Measurements from ENCODE around the gene HOMER3. TPM values are rescaled to one million over a fixed set of nuclear protein-coding genes. Genes with fewer than 3 reads are reported as not detected.

Gene HOMER3
- total and polyA plus RNA-seq, 2 of the 13 experiments (the other 11 are each of a cell fraction or from before 2014, with no cell fraction given) = 21.3 to 27.3 TPM

DNA sequence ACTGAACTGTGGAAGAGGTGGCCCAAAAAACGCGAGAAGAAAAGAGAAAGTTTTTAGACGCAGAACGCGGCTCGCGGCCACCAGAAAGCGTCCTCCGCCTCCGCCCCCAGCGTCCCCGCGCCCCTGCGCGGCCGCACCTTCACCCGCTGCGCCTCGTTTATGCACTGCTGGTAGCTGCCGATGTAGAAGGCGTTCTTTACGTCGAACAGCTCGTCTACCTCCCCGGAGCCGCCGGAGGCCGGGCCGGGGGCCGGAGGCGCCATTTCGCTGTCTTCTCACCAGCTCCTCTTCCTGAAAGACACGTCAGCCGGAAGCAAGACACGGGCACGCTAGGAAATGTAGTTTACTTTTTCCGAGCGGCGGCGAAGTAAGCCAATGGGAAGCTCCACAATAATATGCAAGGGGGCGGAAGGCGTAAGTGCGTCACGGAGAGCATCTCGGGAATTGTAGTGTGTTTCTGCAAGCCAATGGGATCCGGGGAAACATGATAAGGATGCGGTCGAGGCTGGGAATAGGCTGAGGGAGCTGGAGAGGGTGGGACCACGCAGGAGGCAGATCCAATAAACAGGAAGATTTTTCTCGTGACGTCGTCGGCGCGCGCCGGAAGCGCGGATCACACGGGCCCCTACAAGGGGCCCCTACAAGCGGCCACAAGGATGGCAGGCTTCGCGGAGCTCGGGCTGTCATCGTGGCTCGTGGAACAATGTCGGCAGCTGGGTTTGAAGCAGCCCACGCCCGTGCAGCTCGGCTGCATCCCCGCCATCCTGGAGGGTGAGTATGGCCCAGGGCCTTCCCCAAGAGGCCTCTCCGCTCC is 21.7 kb downstream of the HOMER3 start, which contains the start of the genes COPE and DDX49 (continued):
- TF ChIP-seq, protein P1, sequence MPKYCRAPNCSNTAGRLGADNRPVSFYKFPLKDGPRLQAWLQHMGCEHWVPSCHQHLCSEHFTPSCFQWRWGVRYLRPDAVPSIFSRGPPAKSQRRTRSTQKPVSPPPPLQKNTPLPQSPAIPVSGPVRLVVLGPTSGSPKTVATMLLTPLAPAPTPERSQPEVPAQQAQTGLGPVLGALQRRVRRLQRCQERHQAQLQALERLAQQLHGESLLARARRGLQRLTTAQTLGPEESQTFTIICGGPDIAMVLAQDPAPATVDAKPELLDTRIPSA (CRISPR knock-in tag; IDR thresholded peaks at IDR 0.05; ENCODE audit: borderline replicate concordance) = no peak
- TF ChIP-seq SIN3A (IDR thresholded peaks at IDR 0.05; ENCODE audit: borderline replicate concordance, low read depth, low read length) (peak; percentile 95), PCBP1 (IDR thresholded peaks at IDR 0.05; ENCODE audit: borderline replicate concordance, low read depth, low read length) (peak; percentile 83; the same call in 1 of the 2 replicates), FOXA1 (IDR thresholded peaks at IDR 0.05) (no peak), FOXA1 (CRISPR knock-in tag; IDR thresholded peaks at IDR 0.05) (peak; percentile 85), ZBTB42 (CRISPR knock-in tag; IDR thresholded peaks at IDR 0.05) (0 out of 2 replicates have a peak, but pooled peaks have one; percentile 57), SNAPC2 (CRISPR knock-in tag; IDR thresholded peaks at IDR 0.05) (no peak), ZNF367 (CRISPR knock-in tag; IDR thresholded peaks at IDR 0.05; ENCODE audit: borderline replicate concordance) (no peak), ZSCAN20 (CRISPR knock-in tag; IDR thresholded peaks at IDR 0.05; ENCODE audit: borderline replicate concordance) (peak; percentile 73; the same call in 1 of the 2 replicates), KMT2A (CRISPR knock-in tag; IDR thresholded peaks at IDR 0.05) (peak; percentile 44), CBX5 (CRISPR knock-in tag; IDR thresholded peaks at IDR 0.05; ENCODE audit: borderline replicate concordance) (no peak; the same call in 1 of the 2 replicates), TAF1 (CRISPR knock-in tag; IDR thresholded peaks at IDR 0.05) (peak; percentile 87), NCOA5 (CRISPR knock-in tag; IDR thresholded peaks at IDR 0.05) (no peak), REL (CRISPR knock-in tag; conservative IDR thresholded peaks at IDR 0.05) (no peak)
- TF ChIP-seq, protein P2, sequence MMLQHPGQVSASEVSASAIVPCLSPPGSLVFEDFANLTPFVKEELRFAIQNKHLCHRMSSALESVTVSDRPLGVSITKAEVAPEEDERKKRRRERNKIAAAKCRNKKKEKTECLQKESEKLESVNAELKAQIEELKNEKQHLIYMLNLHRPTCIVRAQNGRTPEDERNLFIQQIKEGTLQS (CRISPR knock-in tag; IDR thresholded peaks at IDR 0.05) = 0 out of 2 replicates have a peak, but pooled peaks have one; percentile 18
- TF ChIP-seq, protein P3, sequence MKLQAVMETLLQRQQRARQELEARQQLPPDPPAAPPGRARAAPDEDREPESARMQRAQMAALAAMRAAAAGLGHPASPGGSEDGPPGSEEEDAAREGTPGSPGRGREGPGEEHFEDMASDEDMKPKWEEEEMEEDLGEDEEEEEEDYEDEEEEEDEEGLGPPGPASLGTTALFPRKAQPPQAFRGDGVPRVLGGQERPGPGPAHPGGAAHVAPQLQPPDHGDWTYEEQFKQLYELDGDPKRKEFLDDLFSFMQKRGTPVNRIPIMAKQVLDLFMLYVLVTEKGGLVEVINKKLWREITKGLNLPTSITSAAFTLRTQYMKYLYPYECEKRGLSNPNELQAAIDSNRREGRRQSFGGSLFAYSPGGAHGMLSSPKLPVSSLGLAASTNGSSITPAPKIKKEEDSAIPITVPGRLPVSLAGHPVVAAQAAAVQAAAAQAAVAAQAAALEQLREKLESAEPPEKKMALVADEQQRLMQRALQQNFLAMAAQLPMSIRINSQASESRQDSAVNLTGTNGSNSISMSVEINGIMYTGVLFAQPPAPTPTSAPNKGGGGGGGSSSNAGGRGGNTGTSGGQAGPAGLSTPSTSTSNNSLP (IDR thresholded peaks at IDR 0.05; ENCODE audit: low read depth, low read length) = no peak
- TF ChIP-seq, protein P4, sequence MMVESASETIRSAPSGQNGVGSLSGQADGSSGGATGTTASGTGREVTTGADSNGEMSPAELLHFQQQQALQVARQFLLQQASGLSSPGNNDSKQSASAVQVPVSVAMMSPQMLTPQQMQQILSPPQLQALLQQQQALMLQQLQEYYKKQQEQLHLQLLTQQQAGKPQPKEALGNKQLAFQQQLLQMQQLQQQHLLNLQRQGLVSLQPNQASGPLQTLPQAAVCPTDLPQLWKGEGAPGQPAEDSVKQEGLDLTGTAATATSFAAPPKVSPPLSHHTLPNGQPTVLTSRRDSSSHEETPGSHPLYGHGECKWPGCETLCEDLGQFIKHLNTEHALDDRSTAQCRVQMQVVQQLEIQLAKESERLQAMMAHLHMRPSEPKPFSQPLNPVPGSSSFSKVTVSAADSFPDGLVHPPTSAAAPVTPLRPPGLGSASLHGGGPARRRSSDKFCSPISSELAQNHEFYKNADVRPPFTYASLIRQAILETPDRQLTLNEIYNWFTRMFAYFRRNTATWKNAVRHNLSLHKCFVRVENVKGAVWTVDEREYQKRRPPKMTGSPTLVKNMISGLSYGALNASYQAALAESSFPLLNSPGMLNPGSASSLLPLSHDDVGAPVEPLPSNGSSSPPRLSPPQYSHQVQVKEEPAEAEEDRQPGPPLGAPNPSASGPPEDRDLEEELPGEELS (CRISPR knock-in tag; IDR thresholded peaks at IDR 0.05) = peak; percentile 34; the same call in 1 of the 2 replicates
- TF ChIP-seq, protein P5, sequence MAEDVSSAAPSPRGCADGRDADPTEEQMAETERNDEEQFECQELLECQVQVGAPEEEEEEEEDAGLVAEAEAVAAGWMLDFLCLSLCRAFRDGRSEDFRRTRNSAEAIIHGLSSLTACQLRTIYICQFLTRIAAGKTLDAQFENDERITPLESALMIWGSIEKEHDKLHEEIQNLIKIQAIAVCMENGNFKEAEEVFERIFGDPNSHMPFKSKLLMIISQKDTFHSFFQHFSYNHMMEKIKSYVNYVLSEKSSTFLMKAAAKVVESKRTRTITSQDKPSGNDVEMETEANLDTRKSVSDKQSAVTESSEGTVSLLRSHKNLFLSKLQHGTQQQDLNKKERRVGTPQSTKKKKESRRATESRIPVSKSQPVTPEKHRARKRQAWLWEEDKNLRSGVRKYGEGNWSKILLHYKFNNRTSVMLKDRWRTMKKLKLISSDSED (CRISPR knock-in tag; IDR thresholded peaks at IDR 0.05) = no peak
- TF ChIP-seq, protein P6, sequence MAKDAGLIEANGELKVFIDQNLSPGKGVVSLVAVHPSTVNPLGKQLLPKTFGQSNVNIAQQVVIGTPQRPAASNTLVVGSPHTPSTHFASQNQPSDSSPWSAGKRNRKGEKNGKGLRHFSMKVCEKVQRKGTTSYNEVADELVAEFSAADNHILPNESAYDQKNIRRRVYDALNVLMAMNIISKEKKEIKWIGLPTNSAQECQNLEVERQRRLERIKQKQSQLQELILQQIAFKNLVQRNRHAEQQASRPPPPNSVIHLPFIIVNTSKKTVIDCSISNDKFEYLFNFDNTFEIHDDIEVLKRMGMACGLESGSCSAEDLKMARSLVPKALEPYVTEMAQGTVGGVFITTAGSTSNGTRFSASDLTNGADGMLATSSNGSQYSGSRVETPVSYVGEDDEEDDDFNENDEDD (CRISPR knock-in tag; IDR thresholded peaks at IDR 0.05; ENCODE audit: borderline replicate concordance) = peak; percentile 35; the same call in 1 of the 2 replicates
- TF ChIP-seq, protein P7, sequence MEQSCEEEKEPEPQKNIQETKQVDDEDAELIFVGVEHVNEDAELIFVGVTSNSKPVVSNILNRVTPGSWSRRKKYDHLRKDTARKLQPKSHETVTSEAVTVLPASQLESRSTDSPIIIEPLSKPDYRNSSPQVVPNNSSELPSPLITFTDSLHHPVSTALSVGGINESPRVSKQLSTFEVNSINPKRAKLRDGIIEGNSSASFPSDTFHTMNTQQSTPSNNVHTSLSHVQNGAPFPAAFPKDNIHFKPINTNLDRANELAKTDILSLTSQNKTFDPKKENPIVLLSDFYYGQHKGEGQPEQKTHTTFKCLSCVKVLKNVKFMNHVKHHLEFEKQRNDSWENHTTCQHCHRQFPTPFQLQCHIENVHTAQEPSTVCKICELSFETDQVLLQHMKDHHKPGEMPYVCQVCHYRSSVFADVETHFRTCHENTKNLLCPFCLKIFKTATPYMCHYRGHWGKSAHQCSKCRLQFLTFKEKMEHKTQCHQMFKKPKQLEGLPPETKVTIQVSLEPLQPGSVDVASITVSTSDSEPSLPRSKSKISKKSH (CRISPR knock-in tag; IDR thresholded peaks at IDR 0.05; ENCODE audit: borderline replicate concordance) = no peak; the same call in 1 of the 2 replicates
